Right cardiac atrium (tissue), 5 donors: ENCODE data around the gene SPECC1. TPM values are rescaled to one million over a fixed set of nuclear protein-coding genes. Genes with fewer than 3 reads are reported as not detected.
"Not testable (repeated sequence)": the region's sequence is repeated elsewhere in the genome, so short reads cannot be mapped to it uniquely, and the experiment has no call there.

Experiments
- ATAC-seq, 2 donors: fragments of 200-7000 bp; cut with Tn5 transposase; one replicate each; pipeline versions ENCODE4 v1.8.0 to v1.9.1; 2020; ENCODE audit warnings: moderate library complexity in 2 of 2, mild to moderate bottlenecking in 1 of 2
- DNase-seq, 3 donors: peaks; one replicate each; pipeline ENCODE4 v3.0.0-alpha.2; 2020
- H3K27ac ChIP-seq: one replicate; pipeline ENCODE4 v1.5.1; 2013; ENCODE audit warnings: mild to moderate bottlenecking, low read length, control low read depth, moderate library complexity
- H3K27me3 ChIP-seq: one replicate; pipeline ENCODE4 v1.6.1; 2013; ENCODE audit not compliant: control insufficient read depth, insufficient read depth
- H3K4me1 ChIP-seq: one replicate; pipeline ENCODE4 v1.6.1; 2013; ENCODE audit warnings: low read length; ENCODE audit not compliant: control insufficient read depth, insufficient read depth
- H3K4me3 ChIP-seq: one replicate; pipeline ENCODE4 v1.5.1; 2013; ENCODE audit warnings: low read length, control low read depth
- H3K9me3 ChIP-seq: one replicate; pipeline ENCODE4 v1.6.1; 2013; ENCODE audit warnings: low read length; ENCODE audit not compliant: control insufficient read depth
- WGBS: extraction: QIAGEN DNeasy Blood & Tissue Kit; methylation state at CpG from one replicate; pipeline ENCODE4 v1.1.7; 2013; 5-methylcytosine and 5-hydroxymethylcytosine counted together
- intact Hi-C, 4 donors: fragments of 100-400 bp; cut with DNase I; formaldehyde crosslinking; loops; one replicate each; pipeline versions ENCODE4 v1.11.0 to v1.14.0; 2022 to 2023
- polyA plus RNA-seq: library from polyadenylated mRNA; stranded (reverse); fragments of 200-250 nt; gene quantifications from one replicate; pipeline ENCODE4 v1.2.3, GENCODE V29; 2013
- total RNA-seq, 4 donors: library from RNA; stranded (reverse); fragmentation: NEBNext Ultra II Directional; extraction: Animal tissue kit (Norgen Biotek cat#: 25700); gene quantifications; one replicate each; pipeline ENCODE4 v1.2.1, GENCODE V29; 2021
- donor health status: healthy with polysubstance abuse.
- donor health status: DM: no; HTN: yes; CAD: no.
- donor health status: DM: no; HTN: no; CAD: no.
- donor health status: DM: no; HTN: yes; CAD: no; lungs with severe emphysema.
- donor health status: DM: yes; HTN: yes; CAD: no.

Gene SPECC1
- total and polyA plus RNA-seq, 5 donors = 3.1 to 9.7 (median 8.0) TPM

DNA sequence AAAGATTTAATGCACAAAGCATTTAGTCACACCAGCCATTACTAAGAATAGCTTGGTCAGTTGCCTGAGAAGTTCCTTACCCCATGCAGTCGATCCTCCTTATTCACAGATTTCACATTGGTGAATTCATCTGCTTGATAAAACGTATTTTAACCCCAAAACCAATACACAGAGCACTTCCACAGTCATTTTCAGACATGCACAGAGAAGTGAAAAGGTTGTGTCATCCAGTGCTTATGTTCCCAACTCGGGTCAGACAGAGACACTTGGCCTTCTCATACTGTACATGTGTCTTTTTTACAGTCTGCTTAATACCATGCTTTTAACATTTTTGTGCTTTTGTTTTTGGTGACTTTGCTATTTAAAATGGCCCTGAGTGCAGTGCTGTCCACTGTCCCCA is 219.7 kb downstream of the SPECC1 start:
- ATAC-seq (no peak), DNase-seq (no peak)
- H3K4me1 ChIP-seq = no peaks in the 10 kb centered on the region
- H3K27me3 ChIP-seq = no peaks in the 10 kb centered on the region
- H3K4me3 ChIP-seq = no peak overlapping the region
- H3K9me3 ChIP-seq = no peaks in the 10 kb centered on the region
- no peak overlapping the region for H3K27ac ChIP-seq
- intact Hi-C loops = loop anchor here in 3 of 4 donors (5.0 to 10.0 kb wide), 4 partner anchors 86 to 763 kb away; no protein-coding TSS in a partner anchor
- 73% methylated on average over 3 of the region's 3 CpGs for WGBS

- WGBS = 91% methylated on average over 2 of the region's 2 CpGs
- Histone ChIP-seq H3K9me3 (no peaks in the 10 kb centered on the region), H3K4me3 (no peak overlapping the region), H3K4me1 (no peaks in the 10 kb centered on the region), H3K27me3 (no peaks in the 10 kb centered on the region), H3K27ac (no peak overlapping the region)
- ATAC-seq (no peak), DNase-seq (no peak)
- intact Hi-C loops = no loop called here
Observed at GRCh38 chr17:20230924-20231323, 221.8 kb downstream of the SPECC1 start.

DNA sequence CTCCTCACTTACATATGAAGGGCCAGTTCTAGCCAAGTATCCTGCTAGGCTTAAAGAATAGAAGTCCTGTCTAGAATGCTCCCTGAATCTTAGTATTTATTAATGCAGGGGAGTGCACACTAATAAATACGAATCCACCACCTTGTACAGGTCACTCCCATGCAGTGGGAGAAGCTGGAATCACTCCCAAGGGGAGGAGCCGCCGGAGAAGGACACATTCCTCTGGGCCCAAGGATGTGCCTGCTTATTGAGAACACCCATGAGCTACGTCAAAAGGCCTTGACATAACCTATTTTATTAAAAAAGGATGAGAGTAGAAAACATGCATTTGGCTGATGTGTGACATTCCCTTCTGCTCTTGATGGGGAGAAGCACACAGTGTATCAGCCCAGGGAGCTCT is 223.5 kb downstream of the SPECC1 start:
- intact Hi-C loops = no loop called here
- WGBS = 79% methylated on average over 4 of the region's 4 CpGs
- ATAC-seq = no peak
- Histone ChIP-seq H3K9me3 (no peaks in the 10 kb centered on the region), H3K4me1 (no peaks in the 10 kb centered on the region), H3K27me3 (no peaks in the 10 kb centered on the region), H3K4me3 (no peak overlapping the region), H3K27ac (no peak overlapping the region)
- DNase-seq = no peak

DNA sequence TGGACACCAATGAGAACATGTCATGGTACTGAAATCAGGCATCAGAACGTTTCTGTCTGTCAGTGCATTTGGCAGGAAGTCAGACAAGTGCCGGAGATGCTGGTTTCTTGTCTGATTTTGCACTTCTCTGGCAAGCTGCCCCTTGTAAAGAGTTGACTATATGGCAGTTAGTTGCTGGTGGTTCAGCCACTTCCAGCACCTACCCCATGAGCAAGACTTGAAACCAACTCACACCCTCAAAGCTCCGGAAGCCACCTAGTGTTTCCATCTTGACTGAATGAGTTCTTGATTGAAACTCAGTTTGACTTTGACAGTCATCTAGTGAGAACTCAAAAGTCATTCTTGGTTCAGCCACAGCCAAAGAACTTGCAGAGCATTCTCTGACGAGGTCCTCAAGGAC is 225.1 kb downstream of the SPECC1 start:
- no peak for ATAC-seq
- no peak overlapping the region for H3K4me3 ChIP-seq
- no peaks in the 10 kb centered on the region for H3K27me3 ChIP-seq
- DNase-seq = no peak
- H3K4me1 ChIP-seq = no peaks in the 10 kb centered on the region
- 60% methylated on average over 4 of the region's 4 CpGs for WGBS
- no peak overlapping the region for H3K27ac ChIP-seq
- no peaks in the 10 kb centered on the region for H3K9me3 ChIP-seq
- intact Hi-C loops = no loop called here

DNA sequence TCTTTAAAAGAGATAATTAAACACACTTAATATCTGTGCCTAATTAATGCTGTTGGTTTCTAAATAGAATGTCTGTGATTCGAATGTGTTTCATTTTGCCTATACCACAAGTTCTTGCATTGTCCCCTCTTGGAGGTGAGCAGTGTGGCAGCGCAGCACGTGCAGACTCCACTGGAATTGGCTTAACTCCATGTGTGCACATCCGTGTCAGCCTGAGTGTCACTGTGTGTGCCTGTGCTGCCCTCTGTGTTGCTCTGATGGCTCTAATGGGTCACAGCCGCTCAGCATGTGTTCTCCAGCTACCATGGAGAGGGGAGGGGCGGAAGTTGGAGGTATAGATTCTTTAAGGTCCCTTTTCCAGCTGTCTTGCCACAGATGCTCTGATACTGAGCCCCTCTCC is 226.6 kb downstream of the SPECC1 start:
- H3K4me1 ChIP-seq = no peaks in the 10 kb centered on the region
- 74% methylated on average over 6 of the region's 6 CpGs for WGBS
- H3K27me3 ChIP-seq = no peaks in the 10 kb centered on the region
- no peaks in the 10 kb centered on the region for H3K9me3 ChIP-seq
- H3K4me3 ChIP-seq = no peak overlapping the region
- H3K27ac ChIP-seq = no peak overlapping the region
- ATAC-seq = no peak
- intact Hi-C loops = no loop called here
- DNase-seq = no peak

DNA sequence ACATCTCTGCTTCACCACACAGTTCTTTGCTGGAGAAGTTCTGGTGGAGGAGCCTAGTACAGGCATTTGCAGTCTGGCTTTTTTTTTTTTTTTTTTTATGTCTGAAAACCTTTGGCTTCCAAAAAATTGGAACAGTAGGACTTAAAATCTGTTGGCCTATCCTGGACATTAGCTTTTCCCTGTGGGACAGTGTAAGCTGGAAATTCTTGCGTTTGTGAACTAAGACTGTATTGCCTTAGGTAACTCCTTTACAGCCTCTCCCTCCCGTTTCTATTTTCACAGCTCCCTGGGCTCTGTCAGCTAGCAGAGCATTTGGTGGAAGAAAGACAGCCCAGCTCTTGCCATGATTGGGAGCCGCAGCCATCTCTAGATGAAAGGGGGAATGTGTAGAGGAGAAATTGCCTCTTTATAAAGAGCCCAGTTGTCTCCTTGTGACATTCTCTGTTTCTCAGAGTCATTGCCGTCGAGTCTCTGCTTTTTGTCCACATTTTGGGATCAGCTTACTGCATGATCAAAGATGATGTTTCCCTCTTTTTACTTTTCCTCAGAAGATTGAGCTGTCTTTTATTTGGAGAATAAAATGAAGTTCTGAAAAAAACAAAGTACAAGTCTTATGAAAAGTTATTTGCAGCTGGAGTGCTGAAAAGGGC is 227.5 kb downstream of the SPECC1 start:
- Histone ChIP-seq H3K4me3 (no peak overlapping the region), H3K4me1 (no peaks in the 10 kb centered on the region), H3K9me3 (no peaks in the 10 kb centered on the region), H3K27me3 (no peaks in the 10 kb centered on the region), H3K27ac (no peak overlapping the region)
- intact Hi-C loops = no loop called here
- WGBS = 68% methylated on average over 5 of the region's 5 CpGs
- DNase-seq (no peak), ATAC-seq (no peak)

DNA sequence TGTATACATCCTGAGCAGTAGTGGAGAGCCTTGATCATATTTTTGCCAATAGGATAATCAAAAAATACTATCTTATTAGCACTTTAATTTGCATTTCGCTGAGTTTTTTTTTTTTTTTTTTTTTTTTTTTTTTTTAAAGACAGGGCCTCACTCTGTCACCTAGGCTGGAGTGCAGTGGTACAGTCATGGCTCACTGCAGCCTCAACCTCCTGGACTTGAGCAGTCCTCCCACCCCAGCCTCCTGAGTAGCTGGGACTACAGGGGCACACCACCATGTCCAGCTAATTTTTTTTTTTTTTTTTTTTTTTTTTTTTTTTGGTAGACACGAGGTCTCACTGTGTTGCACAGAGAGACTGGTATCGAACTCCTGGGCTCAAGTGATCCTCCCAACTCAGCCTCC is 230.6 kb downstream of the SPECC1 start:
- WGBS = 96% methylated on average over 3 of the region's 3 CpGs
- H3K4me1 ChIP-seq, DNase-seq, H3K9me3 ChIP-seq, H3K4me3 ChIP-seq, H3K27ac ChIP-seq, H3K27me3 ChIP-seq, ATAC-seq: not testable (repeated sequence)
- intact Hi-C loops = loop anchor here in 1 of 4 donors (10.0 kb wide), 1 partner anchor 55 kb away; no protein-coding TSS in a partner anchor

DNA sequence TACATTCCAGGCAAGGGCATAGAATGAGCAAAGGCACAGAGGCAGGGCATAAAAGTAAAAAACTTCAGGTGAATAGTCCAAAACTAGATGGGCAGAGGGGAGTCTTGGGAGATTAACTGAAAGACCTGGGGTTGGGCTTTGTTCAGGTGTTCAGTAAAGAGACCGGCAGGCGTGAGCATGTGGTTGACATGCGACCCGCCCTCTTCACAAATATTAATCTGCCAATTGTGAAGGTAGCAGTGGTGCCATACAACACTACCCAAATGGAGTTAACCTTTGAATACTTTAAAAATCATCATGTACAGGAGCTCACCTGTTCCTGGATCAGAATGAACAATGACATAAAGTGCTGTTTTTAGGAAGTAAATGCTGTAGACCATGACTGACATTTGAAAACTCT is 232.7 kb downstream of the SPECC1 start:
- no peak for ATAC-seq
- intact Hi-C loops = loop anchor here in 1 of 4 donors (10.0 kb wide), 1 partner anchor 57 kb away; no protein-coding TSS in a partner anchor
- Histone ChIP-seq H3K27me3 (no peaks in the 10 kb centered on the region), H3K4me1 (no peaks in the 10 kb centered on the region), H3K9me3 (no peaks in the 10 kb centered on the region), H3K4me3 (no peak overlapping the region), H3K27ac (no peak overlapping the region)
- no peak for DNase-seq
- WGBS = 96% methylated on average over 4 of the region's 4 CpGs

DNA sequence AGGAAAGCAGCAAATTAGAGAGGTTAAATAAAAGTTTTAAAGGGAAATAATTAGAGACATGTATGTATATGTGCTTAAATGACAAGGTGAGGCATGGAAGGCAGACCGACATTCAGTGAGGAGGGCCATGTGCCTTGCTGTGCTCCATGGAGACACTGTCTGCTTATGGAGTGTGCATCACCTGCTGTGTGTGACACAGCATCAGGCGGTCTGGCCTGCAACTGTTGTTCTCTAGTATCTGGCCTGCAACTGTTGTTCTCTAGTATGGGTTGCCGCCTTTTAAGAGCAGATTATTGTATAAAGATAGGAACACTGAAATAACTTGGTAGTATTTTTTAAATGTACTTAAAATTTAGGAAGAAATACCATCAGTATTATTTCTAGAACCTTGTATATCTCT is 233.1 kb downstream of the SPECC1 start:
- 92% methylated on average over 3 of the region's 3 CpGs for whole genome bisulfite sequencing
- intact Hi-C loops = loop anchor here in 1 of 4 donors (10.0 kb wide), 1 partner anchor 57 kb away; no protein-coding TSS in a partner anchor
- no peak overlapping the region for H3K4me3 ChIP-seq
- ATAC-seq (no peak), DNase-seq (no peak)
- H3K9me3 ChIP-seq = no peaks in the 10 kb centered on the region
- no peaks in the 10 kb centered on the region for H3K27me3 ChIP-seq
- no peak overlapping the region for H3K27ac ChIP-seq
- H3K4me1 ChIP-seq = no peaks in the 10 kb centered on the region

- no peaks in the 10 kb centered on the region for H3K27me3 ChIP-seq
- no peaks in the 10 kb centered on the region for H3K4me1 ChIP-seq
- no peak overlapping the region for H3K27ac ChIP-seq
- WGBS = 90% methylated on average over 1 of the region's 1 CpG
- DNase-seq (no peak), ATAC-seq (no peak)
- no peak overlapping the region for H3K4me3 ChIP-seq
- intact Hi-C loops = loop anchor here in 1 of 4 donors (10.0 kb wide), 1 partner anchor 59 kb away; no protein-coding TSS in a partner anchor
- no peaks in the 10 kb centered on the region for H3K9me3 ChIP-seq
Observed at GRCh38 chr17:20243524-20243923, 234.4 kb downstream of the SPECC1 start.

DNA sequence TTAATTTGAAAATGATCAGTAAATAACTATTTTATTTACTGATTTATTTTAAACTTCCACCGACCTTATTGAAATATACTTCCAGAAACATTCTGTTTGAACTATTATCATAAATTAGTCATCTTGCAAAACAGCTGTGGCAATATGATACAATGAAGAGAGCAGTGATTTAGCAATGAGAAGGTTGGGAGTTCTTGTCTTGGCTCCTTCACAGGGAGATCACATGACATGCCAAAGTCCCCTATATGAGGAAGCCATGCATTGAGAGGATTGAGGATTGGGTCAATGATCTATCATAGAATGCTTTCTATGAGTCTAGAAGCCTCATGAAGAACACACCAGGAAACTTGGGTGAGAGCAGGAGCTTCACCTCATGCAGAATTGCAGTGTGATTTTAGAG is 235.5 kb downstream of the SPECC1 start:
- no peak for ATAC-seq
- WGBS = 85% methylated on average over 1 of the region's 1 CpG
- Histone ChIP-seq H3K27me3 (no peaks in the 10 kb centered on the region), H3K9me3 (peaks cover 2% of the 10 kb centered on the region), H3K4me1 (no peaks in the 10 kb centered on the region), H3K27ac (no peak overlapping the region), H3K4me3 (no peak overlapping the region)
- intact Hi-C loops = loop anchor here in 1 of 4 donors (10.0 kb wide), 1 partner anchor 60 kb away; no protein-coding TSS in a partner anchor
- DNase-seq = no peak
